Natural killer cell (primary cell): ENCODE data around the gene HMX2. TPM values are rescaled to one million over a fixed set of nuclear protein-coding genes. Genes with fewer than 3 reads are reported as not detected.

Experiments
- ATAC-seq, 3 donors: fragments of 150-1000 bp in 2 of 3; fragments of 200-7000 bp in 1 of 3; cut with Tn5 transposase; 1 replicate in 1 of 3; 2 replicates in 2 of 3; pipeline ENCODE4 v1.10.0; 2021; ENCODE audit warnings: mild to moderate bottlenecking in 2 of 3, moderate library complexity in 2 of 3
- DNase-seq, 2 donors: peaks; one replicate each; pipeline versions ENCODE4 v3.0.0 to v3.0.0-alpha.2; 2013 to 2021; ENCODE audit warnings: mixed read lengths in 1 of 2
- H3K27ac ChIP-seq: one replicate; pipeline ENCODE4 v1.5.1; 2013; ENCODE audit warnings: mild to moderate bottlenecking, low read length
- H3K27me3 ChIP-seq: one replicate; pipeline ENCODE4 v1.6.1; 2013; ENCODE audit warnings: low read length; ENCODE audit not compliant: control insufficient read depth, insufficient read depth
- H3K36me3 ChIP-seq: one replicate; pipeline ENCODE4 v1.6.1; 2013; ENCODE audit warnings: low read length; ENCODE audit not compliant: control insufficient read depth, insufficient read depth
- H3K4me1 ChIP-seq: one replicate; pipeline ENCODE4 v1.6.1; 2013; ENCODE audit warnings: low read length; ENCODE audit not compliant: control insufficient read depth, insufficient read depth
- H3K4me3 ChIP-seq: one replicate; pipeline ENCODE4 v1.5.1; 2013; ENCODE audit warnings: low read length
- H3K9me3 ChIP-seq: one replicate; pipeline ENCODE4 v1.6.1; 2013; ENCODE audit warnings: low read length; ENCODE audit not compliant: control insufficient read depth, insufficient read depth
- H3K27ac Mint-ChIP-seq, 2 donors: one replicate each; pipeline ENCODE4 v1.8.0; 2022; ENCODE audit warnings: mild to moderate bottlenecking in 2 of 2, mixed read lengths in 2 of 2, moderate library complexity in 1 of 2
- H3K27me3 Mint-ChIP-seq, 2 donors: one replicate each; pipeline ENCODE4 v1.8.0; 2022; ENCODE audit warnings: low read depth in 2 of 2, mixed read lengths in 2 of 2
- H3K36me3 Mint-ChIP-seq: one replicate; pipeline ENCODE4 v1.8.0; 2022; ENCODE audit warnings: mixed read lengths
- H3K4me1 Mint-ChIP-seq, 2 donors: one replicate each; pipeline ENCODE4 v1.8.0; 2022; ENCODE audit warnings: mixed read lengths in 2 of 2
- H3K4me3 Mint-ChIP-seq: one replicate; pipeline ENCODE4 v1.8.0; 2022; ENCODE audit warnings: mild to moderate bottlenecking, moderate library complexity, mixed read lengths
- H3K9me3 Mint-ChIP-seq, 2 donors: one replicate each; pipeline ENCODE4 v1.8.0; 2022; ENCODE audit warnings: mixed read lengths in 2 of 2
- CTCF ChIP-seq: fragments of 200-600 bp; IDR thresholded peaks from one replicate; pipeline ENCODE4 v1.8.0; 2022; ENCODE audit warnings: antibody characterized with exemption
- WGBS: methylation state at CpG from one replicate; pipeline ENCODE4 v1.1.7; 2013; ENCODE audit warnings: missing lambda C conversion rate; ENCODE audit not compliant: insufficient coverage; 5-methylcytosine and 5-hydroxymethylcytosine counted together
- intact Hi-C: fragments of 100-400 bp; cut with micrococcal nuclease; formaldehyde crosslinking; loops from one replicate; pipeline ENCODE4 v1.14.2; 2022
- total RNA-seq, 4 donors: library from RNA; stranded (reverse); fragments of 120-200 nt in 1 of 4; gene quantifications; one replicate each; pipeline versions ENCODE4 v1.2.3 to v1.2.4, GENCODE V29; 2013 to 2022

The HMX2 gene
- total RNA-seq, 3 donors from 2014 or later (not counting 1 experiment from before 2014, with no cell fraction given), result not detected

- Mint-ChIP-seq H3K27me3 (peaks cover 0 to 7% of the 10 kb centered on the region in 2 donors), H3K9me3 (no peaks in the 10 kb centered on the region), H3K4me1 (no peaks in the 10 kb centered on the region), H3K27ac (no peak overlapping the region), H3K4me3 (no peak overlapping the region), H3K36me3 (no peaks in the 10 kb centered on the region)
- Histone ChIP-seq H3K9me3 (no peaks in the 10 kb centered on the region), H3K27ac (no peak overlapping the region), H3K27me3 (no peaks in the 10 kb centered on the region), H3K4me3 (no peak overlapping the region), H3K36me3 (no peaks in the 10 kb centered on the region), H3K4me1 (no peaks in the 10 kb centered on the region)
- no peak for TF ChIP-seq CTCF
- DNase-seq, result no peak
- intact Hi-C loops, result no loop called here
- ATAC-seq, result no peak
- 57% methylated on average over 2 of the region's 2 CpGs for WGBS
Observed at GRCh38 chr10:123102673-123103072, 45.3 kb upstream of the HMX2 start.

- Mint-ChIP-seq H3K27ac (no peak overlapping the region), H3K9me3 (no peaks in the 10 kb centered on the region), H3K27me3 (peaks cover 0 to 9% of the 10 kb centered on the region in 2 donors), H3K4me1 (no peaks in the 10 kb centered on the region), H3K36me3 (no peaks in the 10 kb centered on the region), H3K4me3 (no peak overlapping the region)
- intact Hi-C loops, result no loop called here
- Histone ChIP-seq H3K36me3 (no peaks in the 10 kb centered on the region), H3K27ac (no peak overlapping the region), H3K27me3 (no peaks in the 10 kb centered on the region), H3K9me3 (no peaks in the 10 kb centered on the region), H3K4me1 (no peaks in the 10 kb centered on the region), H3K4me3 (no peak overlapping the region)
- DNase-seq (no peak), ATAC-seq (no peak)
- 85% methylated on average over 9 of the region's 9 CpGs for WGBS
- no peak for TF ChIP-seq CTCF
Observed at GRCh38 chr10:123103944-123104343, 44.0 kb upstream of the HMX2 start.

- DNase-seq, result no peak
- intact Hi-C loops, result no loop called here
- H3K27ac ChIP-seq, result no peak overlapping the region
- no peak overlapping the region for H3K4me3 Mint-ChIP-seq
- no peak for ATAC-seq
- H3K27me3 Mint-ChIP-seq, result peaks cover 17 to 20% of the 10 kb centered on the region in 2 donors
- no peaks in the 10 kb centered on the region for H3K4me1 Mint-ChIP-seq
- H3K27me3 ChIP-seq, result peaks cover 2% of the 10 kb centered on the region
- H3K36me3 ChIP-seq, result no peaks in the 10 kb centered on the region
- no peak overlapping the region for H3K27ac Mint-ChIP-seq
- no peaks in the 10 kb centered on the region for H3K4me1 ChIP-seq
- H3K9me3 ChIP-seq, result no peaks in the 10 kb centered on the region
- no peak for TF ChIP-seq CTCF
- H3K36me3 Mint-ChIP-seq, result no peaks in the 10 kb centered on the region
- 71% methylated on average over 7 of the region's 7 CpGs for WGBS
- H3K9me3 Mint-ChIP-seq, result no peaks in the 10 kb centered on the region
- H3K4me3 ChIP-seq, result no peak overlapping the region
Observed at GRCh38 chr10:123109466-123109865, 38.5 kb upstream of the HMX2 start.

GRCh38 chr10:123117644-123118417 is 30.1 kb upstream of the HMX2 start:
- no peaks in the 10 kb centered on the region for H3K4me1 ChIP-seq
- intact Hi-C loops, result no loop called here
- Mint-ChIP-seq H3K27ac (no peak overlapping the region), H3K4me1 (peaks cover 0 to 4% of the 10 kb centered on the region in 2 donors), H3K4me3 (no peak overlapping the region), H3K9me3 (no peaks in the 10 kb centered on the region), H3K36me3 (no peaks in the 10 kb centered on the region), H3K27me3 (peaks cover 40 to 41% of the 10 kb centered on the region in 2 donors)
- ATAC-seq (no peak), DNase-seq (no peak)
- no peak overlapping the region for H3K27ac ChIP-seq
- peaks cover 18% of the 10 kb centered on the region for H3K27me3 ChIP-seq
- no peaks in the 10 kb centered on the region for H3K9me3 ChIP-seq
- H3K36me3 ChIP-seq, result no peaks in the 10 kb centered on the region
- no peak for TF ChIP-seq CTCF
- WGBS, result 17% methylated on average over 26 of the region's 26 CpGs
- no peak overlapping the region for H3K4me3 ChIP-seq
